HepG2 (cell line): Measurements from ENCODE around the gene AKIRIN1. TPM values are rescaled to one million over a fixed set of nuclear protein-coding genes. Genes with fewer than 3 reads are reported as not detected.

Source experiments
- DR1 ChIP-seq: sonication (generic); formaldehyde crosslinking; IDR thresholded peaks from 2 replicates; pipeline ENCODE4 v1.8.0; 2021; ENCODE audit warnings: mild to moderate bottlenecking, missing genetic modification reagents, inconsistent platforms
- EEA1 ChIP-seq: sonication (generic); formaldehyde crosslinking; IDR thresholded peaks from 2 replicates; pipeline ENCODE4 v1.5.1; 2020; ENCODE audit warnings: mild to moderate bottlenecking, missing genetic modification reagents, borderline replicate concordance
- GATAD2A ChIP-seq: IDR thresholded peaks from 2 replicates; pipeline ENCODE4 v1.6.1; 2016
- HMG20B ChIP-seq: conservative IDR thresholded peaks from 2 replicates; pipeline ENCODE4 v1.6.1; 2016; ENCODE audit warnings: missing genetic modification reagents, missing compliant biosample characterization
- KDM3A ChIP-seq: IDR thresholded peaks from 2 replicates; pipeline ENCODE4 v1.6.1; 2018; ENCODE audit warnings: low read depth, missing compliant biosample characterization
- MEIS1 ChIP-seq: sonication (generic); formaldehyde crosslinking; IDR thresholded peaks from 2 replicates; pipeline ENCODE4 v1.9.0; 2021; ENCODE audit warnings: mild to moderate bottlenecking, missing genetic modification reagents, moderate library complexity, borderline replicate concordance
- MXI1 ChIP-seq: IDR thresholded peaks from 3 replicates; pipeline ENCODE4 v1.6.1; 2012; ENCODE audit warnings: low read depth, low read length, inconsistent platforms, borderline replicate concordance
- NFKB2 ChIP-seq: sonication (generic); formaldehyde crosslinking; IDR thresholded peaks from 2 replicates; pipeline ENCODE4 v1.4.0; 2020; ENCODE audit warnings: missing genetic modification reagents, borderline replicate concordance
- SOX6 ChIP-seq, 2 experiments: fragments of 450-650 bp in 1 of 2; sonication (generic) in 1 of 2; formaldehyde crosslinking in 1 of 2; IDR thresholded peaks; 2 replicates each; pipeline versions ENCODE4 v1.4.0 to v1.6.1; 2017 to 2020; ENCODE audit warnings: antibody characterized with exemption in 1 of 2, mild to moderate bottlenecking in 1 of 2, missing genetic modification reagents in 1 of 2
- ZFAT ChIP-seq: sonication (generic); formaldehyde crosslinking; conservative IDR thresholded peaks from 2 replicates; pipeline ENCODE4 v1.8.1; 2023; ENCODE audit warnings: missing genetic modification reagents, inconsistent platforms
- ZFP36L1 ChIP-seq: sonication (generic); formaldehyde crosslinking; IDR thresholded peaks from 2 replicates; pipeline ENCODE4 v1.8.0; 2022; ENCODE audit warnings: mild to moderate bottlenecking, missing genetic modification reagents, moderate library complexity
- ZNF225 ChIP-seq: sonication (generic); formaldehyde crosslinking; IDR thresholded peaks from 2 replicates; pipeline ENCODE4 v1.4.0; 2020; ENCODE audit warnings: mild to moderate bottlenecking, missing genetic modification reagents
- ZNF232 ChIP-seq: sonication (generic); formaldehyde crosslinking; IDR thresholded peaks from 2 replicates; pipeline ENCODE4 v1.4.0; 2020; ENCODE audit warnings: missing genetic modification reagents, borderline replicate concordance
- ZNF567 ChIP-seq: sonication (generic); formaldehyde crosslinking; IDR thresholded peaks from 2 replicates; pipeline ENCODE4 v1.8.1; 2023; ENCODE audit warnings: mild to moderate bottlenecking, missing genetic modification reagents, borderline replicate concordance
- ZNF570 ChIP-seq: sonication (generic); formaldehyde crosslinking; IDR thresholded peaks from 2 replicates; pipeline ENCODE4 v1.4.0; 2020; ENCODE audit warnings: mild to moderate bottlenecking, missing genetic modification reagents, borderline replicate concordance
- ZNF781 ChIP-seq: sonication (generic); formaldehyde crosslinking; IDR thresholded peaks from 2 replicates; pipeline ENCODE4 v1.5.1; 2020; ENCODE audit warnings: borderline replicate concordance, mild to moderate bottlenecking, missing genetic modification reagents; ENCODE audit errors: not compliant biosample characterization
- polyA plus RNA-seq, 8 experiments: library from polyadenylated mRNA; depleted of rRNA in 3 of 8; stranded (reverse) in 7 of 8; unstranded in 1 of 8; fragments of >200 nt; fragmentation: Illumina TruSeq in 4 of 8; extraction: Trizol in 4 of 8; gene quantifications; 2 replicates each; pipeline versions ENCODE4 v1.2.1 to v1.2.3, GENCODE V29; 2011 to 2016; ENCODE audit warnings: low read depth in 4 of 8, missing spikeins in 1 of 8, mixed read lengths in 1 of 8; ENCODE audit not compliant: insufficient read depth in 1 of 8
- total RNA-seq, 5 experiments: library from RNA; depleted of rRNA; stranded (reverse); fragments of >200 nt; fragmentation: Illumina TruSeq; extraction: Trizol; gene quantifications; 2 replicates each; pipeline ENCODE4 v1.2.3, GENCODE V29; 2016; ENCODE audit warnings: low read depth in 1 of 5
- TF ChIP-seq, protein P1 (sequence below): sonication (generic); formaldehyde crosslinking; IDR thresholded peaks from 2 replicates; pipeline ENCODE4 v1.4.0; 2020; ENCODE audit warnings: missing genetic modification reagents, borderline replicate concordance
- TF ChIP-seq, protein P2 (sequence below): sonication (generic); formaldehyde crosslinking; IDR thresholded peaks from 2 replicates; pipeline ENCODE4 v1.5.0; 2020; ENCODE audit warnings: mild to moderate bottlenecking, missing genetic modification reagents
- TF ChIP-seq, protein P3 (sequence below): IDR thresholded peaks from 2 replicates; pipeline ENCODE4 v1.4.0; 2020; ENCODE audit warnings: mild to moderate bottlenecking, missing genetic modification reagents

The AKIRIN1 gene
- total and polyA plus RNA-seq, 2 of the 13 experiments (the other 11 are each of a cell fraction or from before 2014, with no cell fraction given), result 123 to 157 TPM

DNA sequence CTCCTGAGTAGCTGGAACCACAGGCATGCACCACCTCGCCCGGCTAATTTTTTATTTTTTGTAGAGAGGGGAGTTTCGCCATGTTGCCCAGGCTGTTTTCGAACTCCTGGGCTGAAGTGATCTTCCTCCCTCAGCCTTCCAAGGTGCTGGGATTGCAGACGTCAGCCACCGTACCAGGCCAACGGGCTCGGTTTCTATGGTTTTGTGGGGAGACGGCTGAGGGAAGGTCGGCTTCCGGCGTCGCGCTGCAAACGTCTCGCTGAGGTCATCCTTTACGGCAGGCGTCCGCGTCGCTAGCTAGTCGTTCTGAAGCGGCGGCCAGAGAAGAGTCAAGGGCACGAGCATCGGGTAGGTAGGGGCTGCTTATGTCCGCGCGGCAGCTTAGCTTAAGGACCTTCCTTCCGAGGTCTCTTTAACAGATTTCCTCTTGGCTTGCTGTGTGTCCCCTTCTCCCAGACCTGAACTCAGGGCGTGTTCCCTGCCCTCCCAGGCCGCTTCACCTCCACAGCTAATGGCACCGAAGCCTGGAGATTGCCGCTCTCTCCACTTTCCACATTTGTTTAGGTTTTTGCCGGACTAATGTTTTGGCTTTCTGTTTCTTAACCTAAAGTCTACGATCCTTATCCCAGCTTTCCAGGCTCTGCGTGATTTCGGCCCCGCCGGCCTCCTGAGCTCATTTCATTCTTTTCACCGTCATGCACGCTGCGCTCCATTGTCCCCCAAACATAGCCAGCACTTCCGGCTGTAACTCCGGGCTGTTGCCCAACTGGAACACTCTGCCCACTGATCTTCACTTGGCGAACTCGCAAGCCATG, 35.2 kb downstream of the AKIRIN1 start, which contains the start of gene NDUFS5 (continued):
- TF ChIP-seq ZNF570 (no peak), ZFP36L1 (CRISPR knock-in tag) (peak; percentile 50; the same call in 1 of the 2 replicates), ZNF232 (CRISPR knock-in tag) (peak; percentile 55; the same call in 1 of the 2 replicates), EEA1 (CRISPR knock-in tag) (no peak; the same call in 1 of the 2 replicates), HMG20B (CRISPR knock-in tag) (no peak), SOX6 (IDR thresholded peaks at IDR 0.05) (no peak), SOX6 (CRISPR knock-in tag; IDR thresholded peaks at IDR 0.05) (no peak), KDM3A (CRISPR knock-in tag) (no peak), DR1 (no peak; the same call in 1 of the 2 replicates), ZNF225 (CRISPR knock-in tag) (no peak), ZNF567 (CRISPR knock-in tag) (no peak), GATAD2A (CRISPR knock-in tag) (peak; percentile 13; the same call in 1 of the 2 replicates), ZFAT (CRISPR knock-in tag) (no peak), ZNF781 (peak; percentile 11), MEIS1 (CRISPR knock-in tag) (no peak), NFKB2 (CRISPR knock-in tag) (0 out of 2 replicates have a peak, but pooled peaks have one; percentile 27), MXI1 (no peak)
- TF ChIP-seq, protein P1, sequence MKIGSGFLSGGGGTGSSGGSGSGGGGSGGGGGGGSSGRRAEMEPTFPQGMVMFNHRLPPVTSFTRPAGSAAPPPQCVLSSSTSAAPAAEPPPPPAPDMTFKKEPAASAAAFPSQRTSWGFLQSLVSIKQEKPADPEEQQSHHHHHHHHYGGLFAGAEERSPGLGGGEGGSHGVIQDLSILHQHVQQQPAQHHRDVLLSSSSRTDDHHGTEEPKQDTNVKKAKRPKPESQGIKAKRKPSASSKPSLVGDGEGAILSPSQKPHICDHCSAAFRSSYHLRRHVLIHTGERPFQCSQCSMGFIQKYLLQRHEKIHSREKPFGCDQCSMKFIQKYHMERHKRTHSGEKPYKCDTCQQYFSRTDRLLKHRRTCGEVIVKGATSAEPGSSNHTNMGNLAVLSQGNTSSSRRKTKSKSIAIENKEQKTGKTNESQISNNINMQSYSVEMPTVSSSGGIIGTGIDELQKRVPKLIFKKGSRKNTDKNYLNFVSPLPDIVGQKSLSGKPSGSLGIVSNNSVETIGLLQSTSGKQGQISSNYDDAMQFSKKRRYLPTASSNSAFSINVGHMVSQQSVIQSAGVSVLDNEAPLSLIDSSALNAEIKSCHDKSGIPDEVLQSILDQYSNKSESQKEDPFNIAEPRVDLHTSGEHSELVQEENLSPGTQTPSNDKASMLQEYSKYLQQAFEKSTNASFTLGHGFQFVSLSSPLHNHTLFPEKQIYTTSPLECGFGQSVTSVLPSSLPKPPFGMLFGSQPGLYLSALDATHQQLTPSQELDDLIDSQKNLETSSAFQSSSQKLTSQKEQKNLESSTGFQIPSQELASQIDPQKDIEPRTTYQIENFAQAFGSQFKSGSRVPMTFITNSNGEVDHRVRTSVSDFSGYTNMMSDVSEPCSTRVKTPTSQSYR, result no peak
- TF ChIP-seq, protein P2, sequence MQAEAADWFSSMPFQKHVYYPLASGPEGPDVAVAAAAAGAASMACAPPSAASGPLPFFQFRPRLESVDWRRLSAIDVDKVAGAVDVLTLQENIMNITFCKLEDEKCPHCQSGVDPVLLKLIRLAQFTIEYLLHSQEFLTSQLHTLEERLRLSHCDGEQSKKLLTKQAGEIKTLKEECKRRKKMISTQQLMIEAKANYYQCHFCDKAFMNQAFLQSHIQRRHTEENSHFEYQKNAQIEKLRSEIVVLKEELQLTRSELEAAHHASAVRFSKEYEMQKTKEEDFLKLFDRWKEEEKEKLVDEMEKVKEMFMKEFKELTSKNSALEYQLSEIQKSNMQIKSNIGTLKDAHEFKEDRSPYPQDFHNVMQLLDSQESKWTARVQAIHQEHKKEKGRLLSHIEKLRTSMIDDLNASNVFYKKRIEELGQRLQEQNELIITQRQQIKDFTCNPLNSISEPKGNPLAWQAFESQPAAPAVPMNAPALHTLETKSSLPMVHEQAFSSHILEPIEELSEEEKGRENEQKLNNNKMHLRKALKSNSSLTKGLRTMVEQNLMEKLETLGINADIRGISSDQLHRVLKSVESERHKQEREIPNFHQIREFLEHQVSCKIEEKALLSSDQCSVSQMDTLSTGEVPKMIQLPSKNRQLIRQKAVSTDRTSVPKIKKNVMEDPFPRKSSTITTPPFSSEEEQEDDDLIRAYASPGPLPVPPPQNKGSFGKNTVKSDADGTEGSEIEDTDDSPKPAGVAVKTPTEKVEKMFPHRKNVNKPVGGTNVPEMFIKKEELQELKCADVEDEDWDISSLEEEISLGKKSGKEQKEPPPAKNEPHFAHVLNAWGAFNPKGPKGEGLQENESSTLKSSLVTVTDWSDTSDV (CRISPR knock-in tag), result 0 out of 2 replicates have a peak, but pooled peaks have one; percentile 45
- TF ChIP-seq, protein P3, sequence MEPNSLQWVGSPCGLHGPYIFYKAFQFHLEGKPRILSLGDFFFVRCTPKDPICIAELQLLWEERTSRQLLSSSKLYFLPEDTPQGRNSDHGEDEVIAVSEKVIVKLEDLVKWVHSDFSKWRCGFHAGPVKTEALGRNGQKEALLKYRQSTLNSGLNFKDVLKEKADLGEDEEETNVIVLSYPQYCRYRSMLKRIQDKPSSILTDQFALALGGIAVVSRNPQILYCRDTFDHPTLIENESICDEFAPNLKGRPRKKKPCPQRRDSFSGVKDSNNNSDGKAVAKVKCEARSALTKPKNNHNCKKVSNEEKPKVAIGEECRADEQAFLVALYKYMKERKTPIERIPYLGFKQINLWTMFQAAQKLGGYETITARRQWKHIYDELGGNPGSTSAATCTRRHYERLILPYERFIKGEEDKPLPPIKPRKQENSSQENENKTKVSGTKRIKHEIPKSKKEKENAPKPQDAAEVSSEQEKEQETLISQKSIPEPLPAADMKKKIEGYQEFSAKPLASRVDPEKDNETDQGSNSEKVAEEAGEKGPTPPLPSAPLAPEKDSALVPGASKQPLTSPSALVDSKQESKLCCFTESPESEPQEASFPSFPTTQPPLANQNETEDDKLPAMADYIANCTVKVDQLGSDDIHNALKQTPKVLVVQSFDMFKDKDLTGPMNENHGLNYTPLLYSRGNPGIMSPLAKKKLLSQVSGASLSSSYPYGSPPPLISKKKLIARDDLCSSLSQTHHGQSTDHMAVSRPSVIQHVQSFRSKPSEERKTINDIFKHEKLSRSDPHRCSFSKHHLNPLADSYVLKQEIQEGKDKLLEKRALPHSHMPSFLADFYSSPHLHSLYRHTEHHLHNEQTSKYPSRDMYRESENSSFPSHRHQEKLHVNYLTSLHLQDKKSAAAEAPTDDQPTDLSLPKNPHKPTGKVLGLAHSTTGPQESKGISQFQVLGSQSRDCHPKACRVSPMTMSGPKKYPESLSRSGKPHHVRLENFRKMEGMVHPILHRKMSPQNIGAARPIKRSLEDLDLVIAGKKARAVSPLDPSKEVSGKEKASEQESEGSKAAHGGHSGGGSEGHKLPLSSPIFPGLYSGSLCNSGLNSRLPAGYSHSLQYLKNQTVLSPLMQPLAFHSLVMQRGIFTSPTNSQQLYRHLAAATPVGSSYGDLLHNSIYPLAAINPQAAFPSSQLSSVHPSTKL (CRISPR knock-in tag), result peak; percentile 40; the same call in 1 of the 2 replicates
